NCI-H1436 treated with DMSO at 0.1 percent for 48 hours (cell line): ENCODE data around the gene TOP1.

Experiments used
- DNase-seq: peaks from one replicate; lab custom pipeline; 2025; lab: John Stamatoyannopoulos, UW

TOP1 gene

GRCh38 chr20:41168281-41169161 is 139.9 kb downstream of the TOP1 start:
- no peak for DNase-seq

GRCh38 chr20:41169162-41169690 is 140.6 kb downstream of the TOP1 start:
- no peak for DNase-seq

GRCh38 chr20:41169791-41170351 is 141.2 kb downstream of the TOP1 start:
- no peak for DNase-seq

GRCh38 chr20:41170386-41171105 is 141.9 kb downstream of the TOP1 start:
- no peak for DNase-seq

GRCh38 chr20:41171736-41172295 is 143.2 kb downstream of the TOP1 start:
- no peak for DNase-seq

- DNase-seq: no peak
Observed at GRCh38 chr20:41172296-41173140, 143.9 kb downstream of the TOP1 start.

- no peak for DNase-seq
Observed at GRCh38 chr20:41173161-41173721, 144.6 kb downstream of the TOP1 start.

GRCh38 chr20:41173791-41174341 is 145.2 kb downstream of the TOP1 start:
- DNase-seq: no peak
